Measurements from ENCODE around the gene DDX51.

GRCh38 chr12:132152411-132152821 lies 8.3 kb upstream of the DDX51 start:
- no peak for TF ChIP-seq PPARA (CRISPR knock-in tag; IDR thresholded peaks at IDR 0.05; ENCODE audit: borderline replicate concordance)
- no peak for TF ChIP-seq GLIS3 (CRISPR knock-in tag; IDR thresholded peaks at IDR 0.05)
- TF ChIP-seq CSDC2 (CRISPR knock-in tag; IDR thresholded peaks at IDR 0.05) = no peak
- no peak for TF ChIP-seq OSR1 (CRISPR knock-in tag; IDR thresholded peaks at IDR 0.05)
- TF ChIP-seq ZNF565 (CRISPR knock-in tag; conservative IDR thresholded peaks at IDR 0.05; ENCODE audit: low read depth) = no peak
- TF ChIP-seq PATZ1 (CRISPR knock-in tag; IDR thresholded peaks at IDR 0.05; ENCODE audit: borderline replicate concordance) = no peak
- TF ChIP-seq ZC3H10 (CRISPR knock-in tag; IDR thresholded peaks at IDR 0.05) = no peak
- TF ChIP-seq ARNTL (CRISPR knock-in tag; IDR thresholded peaks at IDR 0.05; ENCODE audit: borderline replicate concordance, low read depth) = no peak
- TF ChIP-seq ZNF70 (CRISPR knock-in tag; IDR thresholded peaks at IDR 0.05) = no peak
- TF ChIP-seq BACH2 (CRISPR knock-in tag; IDR thresholded peaks at IDR 0.05; ENCODE audit: borderline replicate concordance) = no peak

All from SK-N-SH treated with all-trans-retinoic acid at 6 μM for 48 hours (cell line).